Effector memory CD4-positive, alpha-beta T cell (primary cell): ENCODE data around the gene PHOX2A.

ENCODE experiments used
- DNase-seq, 3 donors: peaks; one replicate each; pipeline ENCODE4 v3.0.0-alpha.2; 2020
- H3K27ac ChIP-seq: 2 replicates; pipeline ENCODE4 v1.7.0; 2013; ENCODE audit warnings: mild to moderate bottlenecking, low read length, moderate library complexity; ENCODE audit not compliant: insufficient read depth, poor library complexity, severe bottlenecking
- H3K27me3 ChIP-seq: replicated peaks from 2 replicates; pipeline ENCODE4 v1.7.0; 2013; ENCODE audit warnings: mild to moderate bottlenecking, low read length; ENCODE audit not compliant: insufficient read depth, control insufficient read depth, poor library complexity, severe bottlenecking
- H3K36me3 ChIP-seq: 2 replicates; pipeline ENCODE4 v1.7.0; 2013; ENCODE audit warnings: mild to moderate bottlenecking, low read length, moderate library complexity; ENCODE audit not compliant: control insufficient read depth, insufficient read depth
- H3K4me1 ChIP-seq: 2 replicates; pipeline ENCODE4 v1.7.0; 2013; ENCODE audit warnings: low read length, mild to moderate bottlenecking; ENCODE audit not compliant: control insufficient read depth, insufficient read depth, poor library complexity, severe bottlenecking
- H3K4me3 ChIP-seq: 2 replicates; pipeline ENCODE4 v1.7.0; 2013; ENCODE audit warnings: low read length, low read depth, mild to moderate bottlenecking; ENCODE audit not compliant: insufficient read depth, poor library complexity, severe bottlenecking
- H3K9me3 ChIP-seq: 2 replicates; pipeline ENCODE4 v1.7.0; 2013; ENCODE audit warnings: mild to moderate bottlenecking, low read length, moderate library complexity; ENCODE audit not compliant: control insufficient read depth

Gene PHOX2A

DNA sequence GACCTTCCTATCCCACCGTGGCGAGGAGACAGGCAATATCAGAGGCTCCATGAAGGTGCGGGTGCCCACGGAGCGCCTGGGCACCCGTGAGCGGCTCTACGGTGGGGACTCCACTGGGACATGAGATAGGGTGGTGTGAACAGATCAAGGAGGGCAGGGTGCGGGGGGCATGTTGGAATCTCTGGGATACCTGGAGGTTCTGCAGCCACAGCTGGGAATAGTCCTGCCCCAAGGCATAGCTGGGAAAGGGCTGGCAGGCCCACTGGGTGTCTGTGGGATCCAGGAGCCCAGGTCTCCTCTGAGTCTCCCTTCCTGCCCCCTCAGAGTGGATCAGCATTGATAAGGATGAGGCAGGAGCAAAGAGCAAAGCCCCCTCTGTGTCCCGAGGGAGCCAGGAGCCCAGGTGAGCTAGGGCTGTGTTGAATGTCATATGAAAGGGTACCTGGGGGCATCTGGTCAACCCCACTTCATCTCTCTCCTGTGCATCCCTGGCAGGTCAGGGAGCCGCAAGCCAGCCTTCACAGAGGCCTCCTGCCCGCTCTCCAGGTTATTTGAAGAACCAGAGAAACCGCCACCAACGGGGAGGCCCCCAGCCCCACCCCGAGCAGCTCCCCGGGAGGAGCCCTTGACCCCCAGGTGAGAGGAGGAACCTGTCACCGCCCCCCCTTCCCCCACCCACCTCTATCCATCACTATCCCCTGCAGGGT lies 8.5 kb downstream of the PHOX2A start:
- no peak overlapping the region for H3K27ac ChIP-seq
- H3K4me3 ChIP-seq = no peak overlapping the region
- peaks cover 13% of the 10 kb centered on the region for H3K27me3 ChIP-seq
- no peaks in the 10 kb centered on the region for H3K9me3 ChIP-seq
- H3K4me1 ChIP-seq = peaks cover 12% of the 10 kb centered on the region
- no peak for DNase-seq
- peaks cover 56% of the 10 kb centered on the region for H3K36me3 ChIP-seq

DNA sequence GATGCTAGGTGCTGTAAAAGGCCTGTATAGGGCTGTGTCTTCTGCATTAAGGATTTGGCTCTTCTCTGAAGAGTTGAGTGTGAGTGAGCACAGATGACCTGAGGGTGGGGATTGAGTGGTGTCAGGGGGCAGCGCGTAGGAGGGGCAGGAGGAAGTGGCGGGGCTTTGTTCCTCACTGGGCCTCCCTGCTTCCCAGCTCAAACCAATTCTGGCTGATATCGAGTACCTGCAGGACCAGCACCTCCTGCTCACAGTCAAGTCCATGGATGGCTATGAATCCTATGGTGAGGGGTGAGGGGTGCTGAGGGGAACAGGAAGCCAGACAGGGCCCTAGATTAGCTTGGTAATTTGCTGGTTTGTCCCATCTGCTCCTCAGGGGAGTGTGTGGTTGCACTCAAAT lies 9.1 kb downstream of the PHOX2A start:
- peaks cover 7% of the 10 kb centered on the region for H3K27me3 ChIP-seq
- no peak overlapping the region for H3K4me3 ChIP-seq
- peaks cover 6% of the 10 kb centered on the region for H3K4me1 ChIP-seq
- H3K36me3 ChIP-seq = peaks cover 61% of the 10 kb centered on the region
- no peak for DNase-seq
- H3K27ac ChIP-seq = no peak overlapping the region
- H3K9me3 ChIP-seq = no peaks in the 10 kb centered on the region

DNA sequence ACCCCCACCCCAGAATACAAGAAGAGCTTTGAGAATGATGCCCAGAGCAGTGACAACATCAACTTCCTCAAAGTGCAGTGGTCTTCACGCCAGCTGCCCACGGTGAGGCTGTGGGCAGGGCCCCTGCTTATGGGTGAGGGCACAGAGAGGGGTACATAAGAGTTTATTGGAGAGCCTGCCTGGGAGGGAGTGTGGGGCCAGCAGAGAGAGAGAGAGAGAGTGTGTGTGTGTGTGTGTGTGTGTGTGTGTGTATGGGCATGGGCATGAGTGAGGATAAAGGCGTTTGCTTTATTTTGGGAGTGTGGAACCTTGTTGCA lies 9.5 kb downstream of the PHOX2A start:
- Histone ChIP-seq H3K27ac (no peak overlapping the region), H3K4me1 (peaks cover 4% of the 10 kb centered on the region), H3K27me3 (peaks cover 5% of the 10 kb centered on the region), H3K4me3 (no peak overlapping the region), H3K9me3 (no peaks in the 10 kb centered on the region), H3K36me3 (peaks cover 66% of the 10 kb centered on the region)
- DNase-seq = no peak

DNA sequence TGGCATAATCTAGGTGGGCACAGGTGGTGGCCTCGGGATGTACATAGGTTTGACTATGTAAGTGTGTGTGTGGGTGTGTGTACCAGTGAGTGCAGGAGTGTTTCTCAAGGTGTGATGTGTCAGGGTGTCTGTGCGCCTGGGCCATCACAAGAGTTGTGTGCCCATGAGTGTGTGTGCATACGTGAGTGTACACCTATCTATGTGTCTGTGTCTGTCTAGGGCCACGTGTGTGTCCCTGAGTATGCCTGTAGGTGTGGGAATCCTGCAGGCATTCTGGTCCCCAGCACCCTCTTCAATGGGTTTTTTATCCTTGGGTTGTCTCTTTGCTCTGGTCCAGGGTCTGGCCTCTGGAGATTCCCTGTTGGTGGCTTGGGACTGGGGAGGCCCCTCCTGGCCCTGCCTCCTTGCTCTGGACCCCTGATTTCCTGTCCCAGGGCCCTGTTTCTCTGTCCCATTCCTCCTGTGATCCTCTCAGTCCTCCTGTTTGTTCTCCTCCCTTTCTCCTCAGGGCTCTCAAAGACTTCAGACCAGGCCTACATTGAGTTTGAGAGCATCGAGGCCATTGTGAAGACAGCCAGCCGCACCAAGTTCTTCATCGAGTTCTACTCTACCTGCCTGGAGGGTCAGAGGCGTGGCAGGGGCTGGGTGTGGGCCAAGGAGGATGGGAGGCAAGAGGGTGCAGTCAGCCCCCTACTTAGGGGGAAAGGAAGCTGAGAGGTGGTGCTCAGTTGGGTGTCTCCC lies 10.0 kb downstream of the PHOX2A start:
- Histone ChIP-seq H3K4me1 (no peaks in the 10 kb centered on the region), H3K27ac (no peak overlapping the region), H3K4me3 (no peak overlapping the region), H3K36me3 (peaks cover 71% of the 10 kb centered on the region), H3K27me3 (no peaks in the 10 kb centered on the region), H3K9me3 (no peaks in the 10 kb centered on the region)
- DNase-seq = no peak

DNA sequence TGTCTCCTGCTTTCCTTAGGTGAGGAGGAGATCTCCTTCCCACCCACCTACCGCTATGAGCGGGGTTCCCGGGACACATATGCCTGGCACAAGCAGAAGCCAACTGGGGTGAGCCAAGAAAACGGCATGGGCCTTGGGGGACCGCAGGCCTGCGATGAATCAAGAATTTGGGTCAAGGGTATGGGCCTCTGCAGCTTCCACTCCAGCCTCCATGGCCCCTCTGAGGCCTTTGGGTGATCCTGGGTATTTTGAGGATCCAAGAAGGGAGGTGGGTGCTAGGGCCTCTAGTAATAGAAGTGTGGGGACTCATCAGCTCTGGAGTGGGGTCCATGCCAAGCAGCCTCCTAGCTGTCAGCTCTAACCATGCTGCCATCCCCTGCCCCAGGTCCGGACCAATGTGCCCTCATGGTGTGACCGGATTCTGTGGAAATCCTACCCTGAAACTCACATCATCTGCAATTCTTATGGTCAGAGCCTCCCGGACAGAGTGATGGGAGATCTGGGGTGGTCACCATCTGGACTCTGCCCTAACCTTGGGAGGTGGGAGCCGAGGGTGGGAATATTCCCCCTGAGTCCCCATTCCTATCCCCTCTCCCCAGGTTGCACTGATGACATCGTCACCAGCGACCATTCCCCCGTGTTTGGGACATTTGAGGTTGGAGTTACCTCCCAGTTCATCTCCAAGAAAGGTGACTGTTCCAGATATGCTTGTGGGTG lies 10.8 kb downstream of the PHOX2A start:
- peaks cover 74% of the 10 kb centered on the region for H3K36me3 ChIP-seq
- no peak for DNase-seq
- H3K4me3 ChIP-seq = no peak overlapping the region
- no peaks in the 10 kb centered on the region for H3K4me1 ChIP-seq
- H3K9me3 ChIP-seq = no peaks in the 10 kb centered on the region
- no peaks in the 10 kb centered on the region for H3K27me3 ChIP-seq
- H3K27ac ChIP-seq = no peak overlapping the region

DNA sequence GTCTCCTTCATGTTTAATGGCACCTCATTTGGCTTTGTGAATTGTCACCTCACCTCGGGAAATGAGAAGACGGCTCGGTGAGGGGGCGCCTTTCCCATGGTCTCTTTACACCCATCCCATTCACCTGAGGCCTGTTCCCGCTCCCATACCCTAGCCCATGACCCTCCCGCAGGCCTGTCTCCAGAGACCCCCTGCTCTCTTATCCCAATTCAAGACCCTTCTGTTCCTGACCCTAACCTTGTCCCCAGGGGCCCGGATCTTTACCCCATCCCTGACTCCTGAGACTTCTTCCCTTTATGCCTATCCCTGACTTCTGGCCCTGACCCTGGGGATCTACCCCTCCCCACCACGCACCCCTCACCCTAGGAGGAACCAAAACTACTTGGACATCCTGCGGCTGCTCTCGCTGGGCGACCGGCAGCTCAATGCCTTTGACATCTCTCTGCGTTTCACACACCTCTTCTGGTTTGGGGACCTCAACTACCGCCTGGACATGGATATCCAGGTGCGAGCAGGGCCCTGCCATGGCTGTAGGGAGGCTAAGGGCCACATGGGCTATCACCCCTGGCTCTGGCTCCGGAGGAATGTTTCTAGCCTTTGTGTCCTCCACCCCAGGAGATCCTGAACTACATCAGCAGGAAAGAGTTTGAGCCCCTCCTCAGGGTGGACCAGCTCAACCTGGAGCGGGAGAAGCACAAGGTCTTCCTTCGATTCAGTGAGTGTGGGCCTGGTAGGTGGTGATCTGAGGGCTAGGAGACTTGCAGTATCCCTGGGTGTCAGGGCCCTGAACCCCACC lies 11.5 kb downstream of the PHOX2A start:
- Histone ChIP-seq H3K4me3 (no peak overlapping the region), H3K9me3 (no peaks in the 10 kb centered on the region), H3K27ac (no peak overlapping the region), H3K27me3 (no peaks in the 10 kb centered on the region), H3K36me3 (peaks cover 72% of the 10 kb centered on the region), H3K4me1 (no peaks in the 10 kb centered on the region)
- no peak for DNase-seq

DNA sequence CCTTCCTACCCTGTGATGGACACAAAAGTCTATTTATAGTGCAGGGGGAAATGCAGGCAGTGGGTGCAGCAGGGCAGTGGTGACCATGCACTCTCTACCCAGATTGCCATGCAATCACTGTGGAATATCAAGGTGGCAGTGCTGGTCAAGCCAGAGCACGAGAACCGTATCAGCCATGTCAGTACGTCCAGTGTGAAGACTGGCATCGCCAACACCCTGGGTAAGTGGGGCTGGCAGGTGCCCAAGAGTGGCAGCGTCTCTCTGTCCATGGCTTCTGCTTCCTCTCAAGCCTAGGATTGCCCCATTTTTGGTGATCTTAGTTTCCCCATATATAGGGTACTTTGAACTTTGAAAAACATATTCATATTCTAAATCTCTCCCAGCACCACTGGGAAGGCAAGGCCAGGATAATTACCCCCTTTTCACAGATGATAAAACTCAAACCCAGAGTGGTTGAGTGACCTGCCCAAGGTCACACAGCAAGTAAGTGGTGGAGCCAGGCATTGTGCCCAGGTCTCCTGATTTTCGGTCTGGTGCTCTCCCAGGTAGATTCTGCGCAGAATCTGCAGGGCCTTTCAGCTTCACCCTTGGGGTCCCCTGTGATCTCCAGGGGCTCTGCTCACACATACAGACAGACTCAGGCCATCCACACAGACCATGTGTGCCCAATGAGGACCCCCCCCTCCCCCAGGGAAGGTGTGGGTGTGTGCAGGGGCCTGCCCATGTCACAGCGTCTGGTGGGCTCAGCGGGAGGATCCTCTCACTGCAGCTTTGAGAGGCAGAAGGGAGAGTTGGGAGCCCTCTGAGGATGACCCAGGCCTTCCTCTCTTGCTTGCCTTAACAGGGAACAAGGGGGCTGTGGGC lies 12.3 kb downstream of the PHOX2A start:
- H3K27me3 ChIP-seq = no peaks in the 10 kb centered on the region
- H3K36me3 ChIP-seq = peaks cover 64% of the 10 kb centered on the region
- no peak overlapping the region for H3K27ac ChIP-seq
- H3K9me3 ChIP-seq = no peaks in the 10 kb centered on the region
- no peaks in the 10 kb centered on the region for H3K4me1 ChIP-seq
- no peak overlapping the region for H3K4me3 ChIP-seq
- no peak for DNase-seq

DNA sequence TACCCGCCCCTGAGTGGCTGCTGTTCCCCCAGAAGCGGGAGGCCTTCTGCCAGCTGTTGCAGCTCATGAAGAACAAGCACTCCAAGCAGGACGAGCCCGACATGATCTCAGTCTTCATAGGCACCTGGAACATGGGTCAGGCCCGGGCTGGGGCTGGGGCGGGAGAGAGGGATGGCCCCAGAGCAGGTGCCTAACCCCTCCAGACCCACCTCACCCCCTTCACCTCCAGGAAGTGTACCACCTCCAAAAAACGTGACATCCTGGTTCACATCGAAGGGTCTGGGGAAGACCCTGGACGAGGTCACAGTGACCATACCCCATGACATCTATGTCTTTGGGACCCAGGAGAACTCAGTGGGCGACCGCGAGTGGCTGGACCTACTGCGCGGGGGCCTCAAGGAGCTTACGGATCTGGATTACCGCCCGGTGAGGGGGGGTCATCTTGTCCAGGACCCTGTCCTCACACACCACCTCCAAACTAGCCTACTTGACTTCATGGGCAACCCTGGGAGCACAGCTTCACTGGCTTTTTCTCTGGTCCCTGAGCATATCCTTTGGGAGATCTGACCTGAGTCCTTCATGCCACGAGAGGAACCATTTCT lies 13.1 kb downstream of the PHOX2A start:
- H3K9me3 ChIP-seq = no peaks in the 10 kb centered on the region
- H3K27me3 ChIP-seq = no peaks in the 10 kb centered on the region
- H3K4me3 ChIP-seq = no peak overlapping the region
- no peak overlapping the region for H3K27ac ChIP-seq
- H3K36me3 ChIP-seq = peaks cover 60% of the 10 kb centered on the region
- peaks cover 1% of the 10 kb centered on the region for H3K4me1 ChIP-seq
- no peak for DNase-seq
